ENCODE measurements around the gene NCBP2. TPM values are rescaled to one million over a fixed set of nuclear protein-coding genes. Genes with fewer than 3 reads are reported as not detected.

The NCBP2 gene
- total RNA-seq, result 10 to 100 TPM; 33.3 to 63.3 (median 39.9) TPM

- DNase-seq (ENCODE audit: low spot score), result peak; percentile 99
- ATAC-seq (ENCODE audit: low FRiP score), result peak; percentile 98
- peak in 1 of 3 donors; percentile 7 for TF ChIP-seq CTCF (IDR thresholded peaks at IDR 0.05)
Measured at GRCh38 chr3:196942226-196942914, at the start of gene NCBP2. Gene NCBP2, minus strand, starts transcription at chr3:196942528. Its CDS starts 25 bp downstream, at chr3:196942503.

GRCh38 chr3:196991581-196992460 is 49.5 kb upstream of the NCBP2 start:
- ATAC-seq (ENCODE audit: low FRiP score), result no peak
- DNase-seq (ENCODE audit: low spot score), result no peak
- no peak for TF ChIP-seq CTCF (IDR thresholded peaks at IDR 0.05)

GRCh38 chr3:196990601-196991007 is 48.3 kb upstream of the NCBP2 start:
- DNase-seq (ENCODE audit: low spot score), result no peak
- no peak for TF ChIP-seq CTCF (IDR thresholded peaks at IDR 0.05)
- ATAC-seq (ENCODE audit: low FRiP score), result no peak

- no peak for DNase-seq (ENCODE audit: low spot score)
- no peak for TF ChIP-seq CTCF (IDR thresholded peaks at IDR 0.05)
- ATAC-seq (ENCODE audit: low FRiP score), result no peak
Measured at GRCh38 chr3:196989721-196990262, 47.5 kb upstream of the NCBP2 start.

- peak; percentile 4 for ATAC-seq (ENCODE audit: low FRiP score)
- no peak for DNase-seq (ENCODE audit: low spot score)
Measured at GRCh38 chr3:196988241-196989029, 46.1 kb upstream of the NCBP2 start.

More at GRCh38 chr3:196988241-196989029, 46.1 kb upstream of the NCBP2 start:
- TF ChIP-seq CTCF (IDR thresholded peaks at IDR 0.05), result no peak
